Hepatocyte (in vitro differentiated cells): ENCODE data around the gene RFX8.

Experiments
- EZH2 ChIP-seq: fragments of 200-600 bp; sonication (generic); IDR thresholded peaks from 2 replicates; pipeline ENCODE4 v1.6.1; 2016; ENCODE audit warnings: antibody characterized with exemption, mild to moderate bottlenecking, borderline replicate concordance
- EZH2phosphoT487 ChIP-seq: fragments of 200-600 bp; sonication (generic); IDR thresholded peaks from one replicate; pipeline ENCODE4 v1.6.1; 2018; ENCODE audit warnings: antibody characterized with exemption, mild to moderate bottlenecking, low read depth, moderate library complexity; ENCODE audit not compliant: unreplicated experiment, severe bottlenecking
- TF ChIP-seq, protein P1 (sequence below): fragments of 200-600 bp; sonication (generic); IDR thresholded peaks from 2 replicates; pipeline ENCODE4 v1.5.1; 2016; ENCODE audit warnings: antibody characterized with exemption, mild to moderate bottlenecking; ENCODE audit not compliant: poor library complexity

DNA sequence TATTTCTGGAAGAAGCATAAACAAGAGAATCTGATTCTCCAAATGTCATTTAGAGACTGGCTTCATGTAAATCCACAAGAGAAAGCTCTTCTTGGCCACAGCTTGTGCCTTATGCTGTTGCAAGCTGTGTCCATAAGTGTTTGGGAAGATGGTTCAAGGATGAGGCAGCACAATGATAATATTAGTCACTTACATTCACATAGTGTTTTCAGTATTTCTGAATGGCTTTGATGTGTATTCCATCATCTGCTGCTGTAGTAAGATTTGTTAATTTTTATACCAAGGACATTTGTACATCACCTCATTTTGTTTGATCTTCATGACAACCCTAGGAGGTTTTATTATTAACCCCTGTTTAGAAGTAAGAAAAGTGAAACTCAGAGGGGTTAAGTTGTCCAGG lies 117.5 kb downstream of the RFX8 start:
- TF ChIP-seq, protein P1, sequence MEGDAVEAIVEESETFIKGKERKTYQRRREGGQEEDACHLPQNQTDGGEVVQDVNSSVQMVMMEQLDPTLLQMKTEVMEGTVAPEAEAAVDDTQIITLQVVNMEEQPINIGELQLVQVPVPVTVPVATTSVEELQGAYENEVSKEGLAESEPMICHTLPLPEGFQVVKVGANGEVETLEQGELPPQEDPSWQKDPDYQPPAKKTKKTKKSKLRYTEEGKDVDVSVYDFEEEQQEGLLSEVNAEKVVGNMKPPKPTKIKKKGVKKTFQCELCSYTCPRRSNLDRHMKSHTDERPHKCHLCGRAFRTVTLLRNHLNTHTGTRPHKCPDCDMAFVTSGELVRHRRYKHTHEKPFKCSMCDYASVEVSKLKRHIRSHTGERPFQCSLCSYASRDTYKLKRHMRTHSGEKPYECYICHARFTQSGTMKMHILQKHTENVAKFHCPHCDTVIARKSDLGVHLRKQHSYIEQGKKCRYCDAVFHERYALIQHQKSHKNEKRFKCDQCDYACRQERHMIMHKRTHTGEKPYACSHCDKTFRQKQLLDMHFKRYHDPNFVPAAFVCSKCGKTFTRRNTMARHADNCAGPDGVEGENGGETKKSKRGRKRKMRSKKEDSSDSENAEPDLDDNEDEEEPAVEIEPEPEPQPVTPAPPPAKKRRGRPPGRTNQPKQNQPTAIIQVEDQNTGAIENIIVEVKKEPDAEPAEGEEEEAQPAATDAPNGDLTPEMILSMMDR = no peak
- TF ChIP-seq EZH2 = no peak
- no peak for TF ChIP-seq EZH2phosphoT487
